HEK293 (cell line): ENCODE data around the gene TMEM207.

ENCODE experiments used
- PRDM1 ChIP-seq: fragments of 450-650 bp; formaldehyde crosslinking; IDR thresholded peaks from 2 replicates; pipeline ENCODE4; 2016; ENCODE audit warnings: missing biosample characterization, missing genetic modification characterization
- ZBTB8A ChIP-seq: fragments of 450-650 bp; formaldehyde crosslinking; IDR thresholded peaks from 2 replicates; pipeline ENCODE4 v1.5.1; 2016; ENCODE audit warnings: missing biosample characterization, missing genetic modification characterization
- ZNF239 ChIP-seq: fragments of 450-650 bp; formaldehyde crosslinking; IDR thresholded peaks from 2 replicates; pipeline ENCODE4 v1.5.1; 2016; ENCODE audit warnings: missing biosample characterization, missing genetic modification characterization
- ZNF785 ChIP-seq: fragments of 450-650 bp; formaldehyde crosslinking; IDR thresholded peaks from 2 replicates; pipeline ENCODE4 v1.5.1; 2016; ENCODE audit warnings: missing biosample characterization, missing genetic modification characterization
- TF ChIP-seq, protein P1 (sequence below): fragments of 450-650 bp; formaldehyde crosslinking; IDR thresholded peaks from 2 replicates; pipeline ENCODE4 v1.5.1; 2016; ENCODE audit warnings: missing biosample characterization, missing genetic modification characterization
- TF ChIP-seq, protein P2 (sequence below): fragments of 450-650 bp; formaldehyde crosslinking; IDR thresholded peaks from 2 replicates; pipeline ENCODE4 v1.5.1; 2016; ENCODE audit warnings: missing biosample characterization, missing genetic modification characterization
- TF ChIP-seq, protein P3 (sequence below): fragments of 450-650 bp; formaldehyde crosslinking; IDR thresholded peaks from 2 replicates; pipeline ENCODE4; 2016; ENCODE audit warnings: missing biosample characterization, missing genetic modification characterization

DNA sequence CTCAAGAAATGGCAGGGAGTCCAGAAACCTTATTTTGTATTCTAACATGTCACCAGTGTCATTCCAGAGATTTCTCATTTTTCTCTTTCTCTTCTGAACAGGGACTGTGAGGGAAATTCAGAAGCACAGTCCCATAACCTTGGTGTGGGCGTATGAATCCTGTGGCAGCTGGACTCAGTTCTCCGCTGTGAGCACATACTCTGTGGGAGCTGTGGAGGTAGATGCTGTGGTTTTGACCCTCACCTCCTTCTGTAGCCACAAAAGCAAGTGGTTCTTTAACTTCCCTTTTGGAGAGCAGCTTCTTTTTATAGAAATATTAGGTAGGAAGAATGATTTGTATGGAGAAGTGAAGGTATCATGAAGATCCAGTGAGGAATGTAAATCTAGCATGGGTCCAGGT, 13.4 kb downstream of the TMEM207 start:
- TF ChIP-seq, protein P1, sequence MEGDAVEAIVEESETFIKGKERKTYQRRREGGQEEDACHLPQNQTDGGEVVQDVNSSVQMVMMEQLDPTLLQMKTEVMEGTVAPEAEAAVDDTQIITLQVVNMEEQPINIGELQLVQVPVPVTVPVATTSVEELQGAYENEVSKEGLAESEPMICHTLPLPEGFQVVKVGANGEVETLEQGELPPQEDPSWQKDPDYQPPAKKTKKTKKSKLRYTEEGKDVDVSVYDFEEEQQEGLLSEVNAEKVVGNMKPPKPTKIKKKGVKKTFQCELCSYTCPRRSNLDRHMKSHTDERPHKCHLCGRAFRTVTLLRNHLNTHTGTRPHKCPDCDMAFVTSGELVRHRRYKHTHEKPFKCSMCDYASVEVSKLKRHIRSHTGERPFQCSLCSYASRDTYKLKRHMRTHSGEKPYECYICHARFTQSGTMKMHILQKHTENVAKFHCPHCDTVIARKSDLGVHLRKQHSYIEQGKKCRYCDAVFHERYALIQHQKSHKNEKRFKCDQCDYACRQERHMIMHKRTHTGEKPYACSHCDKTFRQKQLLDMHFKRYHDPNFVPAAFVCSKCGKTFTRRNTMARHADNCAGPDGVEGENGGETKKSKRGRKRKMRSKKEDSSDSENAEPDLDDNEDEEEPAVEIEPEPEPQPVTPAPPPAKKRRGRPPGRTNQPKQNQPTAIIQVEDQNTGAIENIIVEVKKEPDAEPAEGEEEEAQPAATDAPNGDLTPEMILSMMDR (tag by site-specific recombination) = no peak
- TF ChIP-seq, protein P2, sequence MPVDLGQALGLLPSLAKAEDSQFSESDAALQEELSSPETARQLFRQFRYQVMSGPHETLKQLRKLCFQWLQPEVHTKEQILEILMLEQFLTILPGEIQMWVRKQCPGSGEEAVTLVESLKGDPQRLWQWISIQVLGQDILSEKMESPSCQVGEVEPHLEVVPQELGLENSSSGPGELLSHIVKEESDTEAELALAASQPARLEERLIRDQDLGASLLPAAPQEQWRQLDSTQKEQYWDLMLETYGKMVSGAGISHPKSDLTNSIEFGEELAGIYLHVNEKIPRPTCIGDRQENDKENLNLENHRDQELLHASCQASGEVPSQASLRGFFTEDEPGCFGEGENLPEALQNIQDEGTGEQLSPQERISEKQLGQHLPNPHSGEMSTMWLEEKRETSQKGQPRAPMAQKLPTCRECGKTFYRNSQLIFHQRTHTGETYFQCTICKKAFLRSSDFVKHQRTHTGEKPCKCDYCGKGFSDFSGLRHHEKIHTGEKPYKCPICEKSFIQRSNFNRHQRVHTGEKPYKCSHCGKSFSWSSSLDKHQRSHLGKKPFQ (tag by site-specific recombination) = no peak
- TF ChIP-seq ZBTB8A (tag by site-specific recombination) (no peak), ZNF785 (tag by site-specific recombination) (no peak), PRDM1 (tag by site-specific recombination) (no peak), ZNF239 (tag by site-specific recombination) (no peak)
- TF ChIP-seq, protein P3, sequence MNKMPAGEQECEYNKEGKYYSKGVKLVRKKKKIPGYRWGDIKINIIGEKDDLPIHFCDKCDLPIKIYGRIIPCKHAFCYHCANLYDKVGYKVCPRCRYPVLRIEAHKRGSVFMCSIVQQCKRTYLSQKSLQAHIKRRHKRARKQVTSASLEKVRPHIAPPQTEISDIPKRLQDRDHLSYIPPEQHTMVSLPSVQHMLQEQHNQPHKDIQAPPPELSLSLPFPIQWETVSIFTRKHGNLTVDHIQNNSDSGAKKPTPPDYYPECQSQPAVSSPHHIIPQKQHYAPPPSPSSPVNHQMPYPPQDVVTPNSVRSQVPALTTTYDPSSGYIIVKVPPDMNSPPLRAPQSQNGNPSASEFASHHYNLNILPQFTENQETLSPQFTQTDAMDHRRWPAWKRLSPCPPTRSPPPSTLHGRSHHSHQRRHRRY = no peak
